Stimulated activated CD4-positive, alpha-beta T cell treated with anti-CD3 and anti-CD28 coated beads, Interleukin-2, amount 100 ng/mL, for 24 hours (primary cell): Measurements from ENCODE around the gene ITGBL1.

ENCODE experiments used
- DNase-seq, 2 donors: peaks; one replicate each; pipeline ENCODE4 v3.0.0-alpha.2; 2020

ITGBL1 gene

DNA sequence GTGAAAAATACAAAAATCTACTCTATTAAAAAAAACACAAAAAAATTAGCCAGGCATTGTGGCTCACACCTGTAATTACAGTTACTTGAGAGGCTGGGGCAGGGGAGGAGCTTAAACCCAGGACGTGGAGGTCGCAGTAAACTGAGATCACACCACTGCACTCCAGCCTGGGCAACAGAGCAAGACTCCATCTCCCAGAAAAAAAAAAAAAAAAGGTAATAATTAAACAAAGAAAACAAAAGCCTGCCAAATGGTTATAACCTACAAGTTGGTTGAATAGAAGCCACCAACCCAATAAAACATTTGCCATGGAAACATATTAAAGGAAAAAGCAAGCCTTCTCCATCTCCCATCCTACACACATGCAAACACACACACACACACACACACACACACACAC lies 255.2 kb downstream of the ITGBL1 start:
- DNase-seq, result no peak

DNA sequence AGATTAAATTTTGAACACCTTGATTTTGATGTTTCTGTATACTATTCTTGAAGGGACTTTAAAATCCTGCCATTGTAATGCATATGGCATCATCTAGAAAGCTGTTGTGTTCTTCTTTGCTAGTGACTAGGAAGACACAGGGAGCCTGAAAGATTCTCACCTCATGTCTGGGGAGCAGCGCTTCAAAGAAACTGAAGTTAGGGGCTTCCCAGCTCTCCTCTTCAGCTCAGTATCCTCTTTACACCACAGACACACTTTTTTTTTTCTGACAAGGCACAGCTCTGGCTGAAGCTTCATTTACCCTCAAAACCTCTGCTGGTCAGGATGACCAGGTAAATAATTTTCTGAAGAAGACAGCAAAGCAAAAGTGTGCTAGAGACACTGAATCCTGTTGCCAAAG lies 255.6 kb downstream of the ITGBL1 start:
- no peak for DNase-seq

DNA sequence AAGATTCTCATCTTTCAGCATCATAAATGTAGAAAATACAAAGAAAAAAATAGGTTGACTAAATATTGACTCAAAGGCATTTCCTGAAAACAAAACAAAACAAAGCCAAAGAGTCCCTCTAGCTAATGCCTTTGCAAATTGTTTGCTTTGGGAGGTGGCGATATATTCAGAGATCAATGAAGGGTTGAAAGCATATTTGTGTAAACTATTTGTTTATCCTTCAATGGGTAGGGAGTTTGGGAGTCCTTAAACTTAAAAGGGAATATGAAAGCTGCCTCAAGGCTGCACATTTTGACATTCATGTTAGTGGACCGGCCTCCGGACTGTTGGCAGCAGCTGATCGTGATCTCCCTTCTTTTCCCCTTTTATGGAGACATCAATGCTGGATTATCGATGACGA lies 257.5 kb downstream of the ITGBL1 start:
- no peak for DNase-seq

DNA sequence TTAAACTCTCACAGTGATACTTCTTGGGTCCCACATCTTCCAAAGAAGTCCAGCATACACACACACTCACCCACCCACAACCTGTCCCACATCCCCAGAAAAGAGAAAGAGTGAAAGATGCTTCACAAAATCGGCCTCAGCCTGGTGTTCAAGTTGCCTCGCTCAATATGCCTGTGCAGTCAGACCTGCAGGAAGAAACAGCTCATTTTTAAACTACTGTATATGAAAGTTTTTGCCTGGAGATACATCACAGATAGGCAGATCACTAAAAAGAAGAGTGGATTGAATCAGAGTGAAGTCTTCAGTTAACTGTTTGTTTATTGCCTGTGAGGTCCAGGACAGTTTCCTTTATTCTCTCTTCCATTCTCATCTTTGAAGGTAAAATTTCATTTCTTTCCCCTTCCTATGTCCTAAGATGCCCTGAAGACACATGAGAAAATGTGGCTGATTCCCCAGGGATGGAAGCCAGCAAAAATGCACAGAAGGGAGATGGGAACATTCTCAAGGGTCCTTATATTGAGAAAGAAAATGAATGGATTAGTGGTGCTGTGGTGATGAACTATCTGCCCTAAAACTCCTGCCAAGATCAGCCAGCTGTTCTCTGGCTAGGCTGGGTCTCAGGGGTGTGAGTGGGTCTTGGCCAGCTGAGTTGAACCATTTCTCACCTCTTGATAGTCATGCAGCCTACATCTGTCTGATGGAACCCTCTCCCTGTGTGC lies 259.0 kb downstream of the ITGBL1 start:
- no peak for DNase-seq

DNA sequence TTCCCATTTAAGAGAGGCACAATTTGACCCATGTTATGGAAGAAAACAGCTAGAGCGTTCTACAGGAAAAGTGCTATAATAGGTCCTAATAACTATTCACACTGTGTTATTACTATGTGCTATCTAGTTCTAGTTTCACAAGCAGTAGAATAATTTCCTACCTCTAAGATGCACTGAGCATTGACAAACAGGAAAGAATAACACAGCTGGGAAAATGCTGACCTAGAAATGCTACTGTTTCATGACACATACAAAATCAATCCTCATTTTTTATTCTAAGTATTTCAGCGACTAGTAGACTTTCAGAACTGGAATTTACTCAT lies 259.5 kb downstream of the ITGBL1 start:
- DNase-seq, result no peak

DNA sequence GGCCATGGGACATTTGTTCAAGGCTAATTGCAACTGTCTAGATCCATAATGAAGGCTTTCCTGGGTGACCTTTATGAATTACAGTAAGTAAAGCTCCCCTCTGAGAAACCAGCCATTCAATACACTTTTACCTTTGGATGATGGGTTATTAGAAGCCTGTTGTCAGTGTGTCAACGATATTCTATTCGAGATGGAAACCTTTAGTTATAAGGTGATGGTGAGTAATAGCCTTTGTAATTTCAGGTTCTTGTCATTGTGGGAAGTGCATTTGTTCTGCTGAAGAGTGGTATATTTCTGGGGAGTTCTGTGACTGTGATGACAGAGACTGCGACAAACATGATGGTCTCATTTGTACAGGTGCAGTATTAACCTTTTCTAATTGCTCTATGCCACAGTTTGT lies 261.7 kb downstream of the ITGBL1 start:
- no peak for DNase-seq

DNA sequence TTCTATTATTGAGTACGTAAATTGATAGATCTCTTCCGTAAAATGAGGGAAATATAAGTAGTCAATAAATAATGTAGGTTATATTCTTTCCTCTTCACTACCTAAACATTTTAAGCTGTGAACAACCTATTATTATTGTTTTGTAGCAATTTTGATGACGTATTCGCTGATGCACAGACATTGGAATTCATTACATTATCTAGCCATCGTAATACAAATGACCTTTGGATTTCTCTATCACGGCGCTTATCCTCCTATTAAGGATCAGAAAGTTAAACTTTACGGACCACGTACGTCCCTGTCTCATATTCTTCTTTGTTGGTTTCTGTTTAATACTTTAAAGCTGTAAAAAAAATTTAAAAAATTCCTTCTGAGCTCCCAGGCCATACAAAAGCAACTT lies 264.9 kb downstream of the ITGBL1 start:
- no peak for DNase-seq

DNA sequence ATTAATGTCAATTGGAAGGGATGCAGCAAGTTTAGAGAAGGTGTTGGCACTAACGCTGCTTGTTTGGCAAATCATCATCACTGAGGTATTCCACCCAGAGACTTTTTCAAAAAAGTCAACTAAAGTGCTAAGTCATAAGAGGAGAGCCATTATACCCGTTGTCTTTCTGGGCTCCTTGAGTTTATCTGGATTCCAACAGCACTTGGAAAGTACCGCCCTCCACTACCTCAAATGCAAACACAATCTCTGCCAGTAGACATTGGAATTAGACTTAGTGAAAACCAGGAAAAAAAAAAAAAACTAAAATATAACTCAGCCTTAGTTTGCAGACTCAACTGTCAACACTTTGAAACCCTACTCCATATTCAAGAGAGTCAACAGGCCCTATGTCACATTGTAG lies 266.0 kb downstream of the ITGBL1 start:
- DNase-seq, result no peak

DNA sequence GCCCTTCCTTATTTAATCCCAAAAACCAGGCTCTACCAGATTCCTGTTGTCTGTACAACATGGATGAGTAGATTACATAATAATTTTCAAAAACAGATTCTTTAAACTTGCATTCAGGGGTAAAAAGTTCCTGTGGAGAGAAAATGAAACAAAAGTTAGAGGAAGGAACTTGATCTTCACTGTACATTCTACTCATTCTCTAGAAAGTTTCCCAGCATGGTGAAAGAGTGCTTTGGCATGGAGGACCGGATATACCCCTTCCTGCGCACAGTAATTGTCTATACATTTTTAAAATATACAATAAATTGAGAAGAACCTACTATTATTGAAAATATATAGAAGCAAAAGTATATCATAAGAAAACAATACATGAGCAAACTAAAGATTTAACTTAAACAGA lies 274.2 kb downstream of the ITGBL1 start:
- DNase-seq, result no peak

DNA sequence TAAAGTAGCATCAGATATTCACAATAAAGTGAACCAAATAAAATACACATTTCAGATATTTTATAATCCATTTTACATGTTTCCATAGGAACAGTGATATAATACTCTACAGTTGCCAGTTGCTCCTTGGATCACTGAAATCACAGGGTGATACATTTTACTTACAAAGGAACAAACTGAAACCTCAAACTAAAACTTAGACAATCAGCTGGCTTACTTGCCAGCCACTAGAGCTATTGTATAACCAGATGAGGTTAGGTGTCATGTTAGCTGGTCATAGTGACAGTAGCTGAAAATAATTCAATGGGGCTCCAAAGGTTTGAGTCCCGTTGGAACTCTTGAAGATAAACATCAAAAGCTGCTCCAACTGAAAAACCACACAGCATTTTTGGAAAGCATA lies 274.6 kb downstream of the ITGBL1 start:
- no peak for DNase-seq

DNA sequence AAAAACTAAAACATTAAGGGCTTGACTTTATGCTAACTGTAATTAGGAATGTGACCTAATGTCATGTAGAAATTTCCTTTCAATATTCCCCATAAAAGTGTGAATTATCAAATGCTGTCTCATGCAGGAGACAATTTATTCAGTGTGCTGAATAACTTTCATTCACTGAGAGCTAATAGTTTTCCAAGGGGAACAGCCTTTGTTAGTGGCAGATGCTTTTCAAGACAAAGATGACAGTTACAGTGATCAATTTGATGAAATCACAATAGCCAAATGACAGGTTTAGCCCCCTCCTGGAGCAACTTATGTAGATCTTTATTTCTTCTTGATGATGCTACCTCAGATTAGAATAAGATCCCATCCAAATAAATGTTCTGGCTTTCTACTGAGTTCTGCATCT lies 275.5 kb downstream of the ITGBL1 start:
- DNase-seq, result no peak

DNA sequence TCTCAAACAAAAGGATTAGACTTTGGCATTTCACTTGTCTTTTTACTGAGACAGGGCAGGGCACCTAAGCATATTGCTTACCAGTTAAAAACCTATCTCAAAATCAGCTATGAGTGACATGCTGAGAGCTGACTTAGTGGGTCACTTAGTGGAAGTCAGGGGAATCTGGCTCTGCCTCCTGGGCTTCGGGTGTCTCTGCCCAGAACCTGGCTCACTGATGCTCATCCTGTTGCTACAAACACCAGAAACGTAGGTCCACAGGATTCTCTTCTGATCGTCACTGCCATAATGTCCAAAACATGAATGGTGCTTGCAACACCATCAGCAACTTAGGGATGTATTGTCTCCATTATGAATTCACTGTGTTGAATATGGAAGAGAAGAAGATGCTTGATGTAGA lies 276.1 kb downstream of the ITGBL1 start:
- no peak for DNase-seq

DNA sequence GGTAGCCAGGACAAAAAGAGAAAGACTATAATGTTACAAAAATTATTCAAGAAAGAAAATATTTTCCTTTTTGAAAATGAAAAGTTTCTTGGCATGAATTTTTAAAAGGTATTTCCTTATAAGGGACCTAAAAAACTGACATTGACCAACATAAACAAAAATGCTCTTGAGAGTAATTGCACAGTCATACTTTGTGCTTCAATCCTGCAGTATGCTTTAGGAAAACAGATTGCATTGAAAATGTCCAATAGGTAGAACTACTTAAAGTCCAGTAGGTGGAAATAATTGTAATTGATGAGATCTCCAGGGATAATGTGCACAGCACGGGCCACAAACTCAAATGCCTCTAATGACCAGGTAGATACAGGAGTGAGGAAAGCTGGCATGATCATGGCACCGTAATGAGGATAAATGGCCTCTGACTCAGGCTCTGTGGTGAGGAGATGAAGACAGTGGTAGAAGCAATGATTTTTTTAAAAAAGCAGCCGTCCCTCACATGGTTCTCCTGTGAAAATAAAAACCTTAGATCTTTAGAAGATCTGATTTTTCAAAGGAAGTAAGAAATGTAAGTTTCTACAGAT lies 278.0 kb downstream of the ITGBL1 start:
- no peak for DNase-seq

DNA sequence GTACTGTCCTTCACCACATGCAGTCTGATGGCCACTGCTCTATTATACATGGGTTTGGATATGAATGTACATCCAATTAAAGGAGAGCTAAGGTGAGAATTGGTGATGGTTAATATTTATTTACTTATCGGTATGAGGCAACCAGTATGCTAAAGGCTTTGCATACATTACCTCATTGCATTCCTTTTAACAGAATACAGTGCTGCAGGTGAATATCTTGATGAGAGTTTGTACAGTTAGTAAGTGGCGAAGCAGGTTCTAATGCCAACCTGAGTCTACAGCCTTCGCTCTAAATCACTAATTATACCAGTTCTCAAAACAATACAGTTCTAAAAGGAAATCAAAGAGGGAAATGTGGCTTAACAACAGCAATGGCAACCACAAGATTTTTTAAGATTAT lies 284.1 kb downstream of the ITGBL1 start:
- no peak for DNase-seq

DNA sequence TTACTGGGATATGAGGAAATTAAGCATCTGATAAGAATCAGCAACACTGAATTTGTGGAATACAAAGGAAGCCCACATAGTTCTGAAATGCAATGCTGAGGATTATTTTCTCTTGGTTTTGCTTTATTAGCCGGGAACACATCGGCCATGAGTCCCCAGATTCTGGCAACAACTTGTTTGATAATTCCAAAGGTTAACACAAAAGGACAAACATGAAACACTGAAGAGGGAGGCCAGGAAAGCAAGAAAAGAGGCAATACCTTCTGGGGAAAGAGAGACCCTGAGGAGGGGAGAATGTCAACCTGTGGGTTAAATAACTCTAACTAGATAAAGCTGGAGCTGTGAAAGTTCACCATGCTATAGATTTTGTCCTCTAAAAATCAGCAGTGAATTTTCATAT lies 285.9 kb downstream of the ITGBL1 start:
- no peak for DNase-seq

DNA sequence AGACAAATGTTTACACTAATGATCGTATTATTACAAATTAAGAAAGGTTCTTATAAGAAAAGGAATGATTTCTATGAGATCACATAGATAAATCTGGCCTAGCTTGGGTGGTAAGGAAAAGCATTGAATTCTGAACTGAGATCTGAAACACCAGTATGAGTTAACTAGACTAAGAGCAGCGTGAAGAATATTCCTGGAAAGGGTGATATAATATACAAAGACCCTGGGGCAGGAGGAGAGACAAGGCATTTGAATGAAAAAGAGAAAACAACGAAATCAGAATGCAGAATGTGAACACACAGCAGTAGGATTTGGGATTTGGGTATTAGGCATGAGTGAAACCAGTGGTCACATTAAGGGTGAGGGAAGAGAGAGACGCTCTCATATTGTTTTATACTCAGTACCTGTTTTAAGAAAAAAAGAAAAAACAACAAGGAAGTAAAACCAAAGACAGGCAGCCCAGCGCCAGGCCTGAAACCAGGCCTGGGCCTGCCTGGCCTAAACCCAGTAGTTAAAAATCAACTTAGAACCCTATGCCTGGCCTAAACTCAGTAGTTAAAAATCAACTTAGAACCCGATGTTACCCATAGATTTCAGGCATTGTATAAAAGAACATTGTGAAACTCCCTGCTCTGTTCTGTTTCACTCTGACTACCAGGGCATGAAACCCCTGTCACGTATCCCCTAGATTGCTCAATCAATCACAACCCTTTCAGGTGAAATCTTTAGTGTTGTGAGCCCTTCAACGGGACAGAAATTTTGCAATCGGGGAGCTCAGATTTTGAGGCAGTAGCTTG lies 287.1 kb downstream of the ITGBL1 start:
- no peak for DNase-seq

DNA sequence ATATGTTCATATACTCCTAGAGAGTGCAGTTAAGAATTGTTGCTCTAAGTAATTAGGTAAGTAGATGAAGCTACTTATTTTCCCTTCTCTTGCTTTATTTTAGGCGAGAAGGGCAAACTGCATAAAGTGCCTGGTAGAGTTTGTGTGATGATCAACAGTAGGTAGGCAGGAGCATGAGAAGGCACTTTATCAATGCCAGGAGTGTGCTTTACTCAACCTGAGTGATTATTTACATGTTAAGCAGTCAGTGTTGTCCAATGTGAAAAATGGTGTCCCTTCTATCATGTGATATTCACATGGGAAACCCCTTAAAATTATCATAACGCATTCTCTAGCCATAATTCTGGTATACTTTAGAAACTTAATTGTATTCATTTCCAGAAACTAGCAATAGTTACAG lies 294.0 kb downstream of the ITGBL1 start:
- no peak for DNase-seq

DNA sequence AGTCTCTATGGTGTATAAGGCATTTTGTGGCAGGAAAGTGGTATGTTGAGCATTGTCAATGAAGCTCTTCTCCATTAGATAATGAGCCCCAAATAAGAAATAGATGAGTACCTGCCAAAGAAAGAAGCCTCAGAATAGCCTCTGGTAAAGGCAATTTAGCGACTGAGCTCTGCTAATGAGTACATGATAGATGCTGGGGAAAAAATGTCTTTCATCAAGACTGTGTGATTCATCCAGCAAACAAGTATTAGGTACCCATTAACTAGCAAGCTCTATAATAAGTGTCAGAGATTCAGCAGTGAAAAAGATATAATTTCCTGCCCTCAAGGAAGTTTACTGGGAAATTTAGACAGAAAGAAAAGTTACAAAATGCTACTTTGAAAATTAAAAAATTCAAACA lies 294.6 kb downstream of the ITGBL1 start:
- DNase-seq, result no peak

DNA sequence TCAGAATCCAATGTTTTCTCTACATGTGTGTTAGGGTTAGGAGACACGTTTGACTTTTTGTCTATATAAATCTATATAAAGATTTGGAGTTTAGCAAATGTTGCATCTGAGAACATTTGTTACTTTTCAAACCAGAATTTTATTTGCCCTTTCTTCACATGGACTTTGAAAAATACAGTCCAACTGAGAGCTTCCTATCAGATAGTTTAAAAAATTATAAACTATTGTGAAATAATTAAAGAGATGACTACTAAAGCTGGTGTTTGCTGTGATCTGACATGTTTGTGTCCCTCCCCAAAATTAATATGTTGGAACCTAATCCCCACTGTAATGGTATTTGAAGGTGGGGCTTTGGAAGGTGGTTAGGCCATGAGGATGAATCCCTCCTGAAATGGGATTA lies 297.1 kb downstream of the ITGBL1 start:
- DNase-seq, result no peak

DNA sequence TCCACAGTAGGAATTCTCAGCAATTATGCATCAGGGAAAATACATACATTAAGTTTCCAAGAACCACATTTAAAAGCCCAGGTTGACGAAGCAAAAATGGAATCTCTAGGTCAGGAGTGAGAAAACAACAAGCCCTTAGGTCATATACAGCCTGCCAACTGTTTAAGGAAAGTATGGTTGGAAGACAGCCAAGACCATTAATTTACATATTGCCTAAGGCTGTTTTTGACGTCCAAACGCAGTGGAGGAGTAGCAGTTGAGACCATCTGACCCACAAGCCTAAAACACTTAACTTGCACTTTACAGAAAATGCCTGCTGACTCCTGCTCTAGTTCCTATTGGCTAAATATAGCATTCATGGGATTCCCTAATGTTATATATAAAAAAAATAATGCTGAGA lies 299.0 kb downstream of the ITGBL1 start:
- DNase-seq, result no peak

DNA sequence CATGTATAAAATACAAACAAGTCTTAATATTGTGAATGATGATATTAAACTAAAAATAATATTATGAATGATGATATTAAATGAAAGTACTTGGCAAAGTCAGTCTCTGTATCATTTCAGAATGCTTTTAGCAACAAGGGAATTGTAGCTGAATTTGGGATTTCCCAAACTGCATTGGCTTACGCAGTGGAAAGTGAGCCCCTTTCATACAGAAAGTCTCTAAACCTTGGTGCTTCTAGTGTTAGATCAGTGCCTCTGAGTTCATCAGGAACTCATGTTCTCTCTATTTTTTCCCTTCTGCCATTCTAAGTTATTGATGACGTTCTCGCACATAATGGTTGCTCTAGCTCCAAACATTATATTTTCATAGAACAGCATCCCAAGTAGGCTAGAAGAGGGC lies 300.0 kb downstream of the ITGBL1 start:
- DNase-seq, result no peak

DNA sequence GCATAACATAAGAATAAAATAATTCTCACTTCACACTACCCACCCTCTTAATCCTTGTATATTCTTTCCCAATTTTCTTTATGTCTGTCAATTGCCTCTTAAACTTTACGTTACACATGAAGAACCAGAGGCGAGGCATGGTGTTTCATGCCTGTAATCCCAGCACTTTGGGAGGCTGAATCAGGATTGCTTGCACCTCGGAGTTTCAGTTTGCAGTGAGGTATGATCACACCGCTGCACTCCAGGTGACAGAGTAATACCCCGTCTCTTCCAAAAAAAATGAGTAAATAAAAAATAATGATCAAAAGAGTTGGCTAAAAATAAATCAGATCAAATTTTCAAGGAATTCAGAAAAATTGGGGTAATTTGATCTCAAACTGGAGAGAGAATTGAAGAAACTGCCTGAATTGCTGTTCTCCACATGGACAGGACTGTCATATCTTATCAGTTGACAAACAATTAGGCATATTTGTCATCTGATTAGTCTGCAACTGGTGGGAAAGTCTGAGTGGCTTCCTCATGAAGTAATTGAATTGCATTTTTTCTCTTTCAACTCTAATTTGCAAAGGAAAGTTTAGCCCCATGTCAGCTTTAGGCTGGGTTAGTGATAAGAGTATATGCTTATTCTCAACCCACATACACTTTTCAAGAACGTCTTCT lies 302.9 kb downstream of the ITGBL1 start:
- no peak for DNase-seq

DNA sequence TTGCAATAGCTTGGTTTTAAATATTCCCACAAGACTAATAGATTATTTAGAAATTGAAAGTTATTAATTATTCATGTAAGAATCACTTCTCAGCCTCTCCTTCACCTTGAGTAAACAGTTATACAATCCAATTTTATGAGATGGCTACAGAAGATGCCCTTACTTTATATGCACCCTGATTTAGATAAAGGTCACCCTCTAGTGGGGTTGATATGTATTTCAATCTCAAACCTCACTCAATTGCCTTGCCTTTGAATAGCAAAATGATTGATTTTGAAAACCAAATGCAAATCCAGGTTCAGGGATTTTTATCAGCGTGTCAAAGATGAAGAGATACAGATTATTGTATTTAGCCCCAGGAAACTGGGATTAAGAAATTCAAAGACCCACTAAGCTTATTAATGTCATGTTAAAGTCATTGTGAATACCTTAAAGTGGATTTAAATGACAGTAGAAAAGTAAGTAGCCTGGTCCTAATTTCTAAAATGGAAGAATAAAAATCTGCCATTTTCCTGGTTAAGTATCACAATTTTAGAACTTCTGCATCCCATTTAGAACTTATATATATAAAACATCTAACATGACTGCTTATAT lies 305.1 kb downstream of the ITGBL1 start:
- no peak for DNase-seq

DNA sequence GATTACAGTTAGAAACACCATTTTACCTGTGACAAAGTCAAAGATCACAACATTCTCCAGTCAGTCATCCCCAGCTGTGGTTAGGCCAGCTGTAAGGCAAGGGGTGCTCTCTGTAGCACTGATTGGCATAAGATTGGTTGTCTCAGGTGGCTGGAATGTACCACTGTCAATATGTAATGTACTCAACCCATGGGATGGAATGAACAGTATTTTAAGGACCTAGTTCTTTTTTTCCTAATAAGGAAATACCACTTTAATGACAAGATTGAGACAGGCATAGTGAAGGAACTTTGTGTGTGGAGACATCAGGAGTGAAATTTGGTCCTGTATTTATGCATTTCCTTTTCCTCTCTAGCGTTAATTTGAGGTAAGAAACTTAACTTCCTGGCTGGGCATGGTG lies 310.7 kb downstream of the ITGBL1 start:
- no peak for DNase-seq
